NCI-H2227 treated with DMSO at 0.1 percent for 48 hours (cell line): ENCODE data around the gene C7orf33.
"Not testable (repeated sequence)": the region's sequence is repeated elsewhere in the genome, so short reads cannot be mapped to it uniquely, and the experiment has no call there.

Experiments
- DNase-seq: peaks from one replicate; lab custom pipeline; 2025; lab: John Stamatoyannopoulos, UW

C7orf33 gene, protein sequence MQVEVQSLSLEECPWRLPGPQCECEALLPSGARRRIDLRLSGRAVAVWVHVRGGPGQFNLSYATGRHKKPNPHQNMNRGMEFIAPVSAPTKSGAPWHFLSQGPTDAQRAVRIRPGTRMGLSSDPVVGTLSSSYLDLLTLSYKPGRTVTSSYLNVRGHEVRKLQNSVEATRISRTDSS

GRCh38 chr7:148590471-148590870, at the start of gene C7orf33:
Gene C7orf33, plus strand, starts transcription at chr7:148590766. Its CDS starts 160 bp downstream, at chr7:148590926.
- no peak for DNase-seq

DNA sequence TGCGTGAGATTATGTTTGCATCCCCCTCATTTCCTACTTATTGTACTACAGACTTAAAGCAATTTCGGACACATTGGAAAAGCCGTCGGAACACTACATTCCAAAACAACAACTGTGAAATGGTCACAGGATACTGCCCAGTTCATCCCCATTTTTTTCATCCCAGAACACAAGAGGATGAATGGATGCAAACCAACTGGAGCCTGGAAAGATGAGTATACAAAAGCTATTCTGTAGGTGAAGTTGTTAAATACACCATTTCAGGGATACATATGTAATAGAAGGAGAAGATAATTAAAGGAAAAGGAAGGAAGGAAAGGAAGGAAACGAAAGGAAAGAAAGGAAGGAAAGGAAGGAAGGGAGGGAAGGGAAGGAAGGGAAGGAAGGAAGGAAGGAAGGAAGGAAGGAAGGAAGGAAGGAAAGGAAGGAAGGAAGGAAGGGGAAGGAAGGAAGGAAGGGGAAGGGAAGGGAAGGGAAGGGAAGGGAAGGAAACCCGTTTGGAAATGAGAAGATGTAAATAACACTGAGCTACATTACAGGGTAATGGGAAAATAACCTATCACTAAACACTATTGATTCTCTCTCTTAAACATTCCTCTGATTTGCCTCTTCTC, 48.6 kb upstream of the C7orf33 start:
- no peak for DNase-seq

DNA sequence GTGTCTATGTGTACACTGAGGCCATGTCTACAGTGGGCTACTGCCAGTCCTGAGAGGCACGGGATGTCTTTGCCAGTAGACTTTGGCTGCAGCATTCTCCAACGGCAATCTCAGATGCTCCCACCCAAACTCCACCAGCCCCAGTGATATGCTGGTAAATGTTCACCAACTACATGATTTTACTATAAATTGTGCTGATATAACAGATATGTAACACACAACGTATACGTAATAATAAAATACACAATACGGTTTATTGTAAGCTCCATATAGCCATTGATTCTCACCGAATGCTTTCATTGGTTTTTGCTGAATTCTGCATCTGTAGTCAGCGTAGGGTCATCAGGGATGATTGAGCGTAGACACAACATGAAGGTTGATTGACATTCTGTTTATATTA, 47.3 kb upstream of the C7orf33 start:
- DNase-seq = no peak

- no peak for DNase-seq
Measured at GRCh38 chr7:148545172-148545571, 45.4 kb upstream of the C7orf33 start.

DNA sequence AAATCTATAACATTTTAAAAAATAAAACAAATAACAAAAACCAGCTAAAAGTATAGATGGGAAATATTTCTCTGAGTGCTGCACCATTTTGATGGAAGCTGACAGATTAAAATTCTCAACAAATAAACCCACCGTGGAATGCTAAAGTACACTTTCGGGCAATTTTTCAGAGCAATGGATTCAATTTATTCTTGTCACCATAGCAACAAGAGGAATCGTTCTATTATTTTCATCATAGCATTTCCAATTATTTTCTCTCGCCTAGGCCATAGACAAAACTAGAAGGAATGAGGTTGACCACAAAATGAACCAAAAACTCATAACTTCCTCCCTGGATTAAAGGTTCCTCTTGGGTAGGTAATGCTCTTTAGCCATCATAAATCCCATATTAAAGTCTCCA, 44.6 kb upstream of the C7orf33 start:
- DNase-seq = no peak

GRCh38 chr7:148546857-148547256, 43.7 kb upstream of the C7orf33 start:
- DNase-seq = no peak

- no peak for DNase-seq
Measured at GRCh38 chr7:148547951-148548350, 42.6 kb upstream of the C7orf33 start.

DNA sequence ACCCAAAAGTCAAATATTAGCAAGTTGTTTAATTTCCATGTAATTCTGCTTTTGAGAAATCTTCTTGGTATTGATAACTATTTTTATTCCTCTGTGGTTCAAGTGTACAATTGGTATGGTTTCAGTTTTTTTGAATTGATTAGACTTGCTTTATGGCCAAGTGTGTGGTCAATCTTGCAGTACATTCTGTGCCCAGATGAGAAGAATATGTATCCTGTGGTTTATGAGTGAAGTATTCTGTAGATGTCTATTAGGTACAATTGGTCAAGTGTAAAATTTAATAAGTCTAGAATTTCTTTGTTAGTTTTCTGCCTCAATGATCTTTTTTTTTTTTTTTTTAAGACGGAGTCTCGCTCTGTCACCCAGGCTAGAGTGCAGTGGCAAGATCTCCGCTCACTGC, 36.6 kb upstream of the C7orf33 start:
- DNase-seq = no peak

DNA sequence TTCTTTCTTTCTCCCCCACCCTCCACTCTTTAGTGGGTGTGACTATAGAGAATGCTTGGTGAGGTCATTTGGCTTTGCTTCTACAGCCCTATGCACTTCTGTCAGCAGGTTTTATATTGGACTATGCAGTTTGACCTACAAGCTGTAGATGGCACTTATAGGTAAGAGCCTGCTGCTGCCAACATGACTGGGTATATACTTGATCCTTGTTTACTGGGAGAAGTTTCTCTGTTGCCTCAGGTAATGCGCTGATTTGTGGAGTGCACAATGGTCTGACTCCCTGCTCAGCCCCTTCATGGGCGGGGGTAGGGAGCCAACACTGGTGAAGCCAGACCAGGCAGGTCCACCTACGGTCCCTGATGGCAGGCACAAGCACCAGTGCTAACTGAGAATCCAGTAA, 33.7 kb upstream of the C7orf33 start:
- DNase-seq = no peak

DNA sequence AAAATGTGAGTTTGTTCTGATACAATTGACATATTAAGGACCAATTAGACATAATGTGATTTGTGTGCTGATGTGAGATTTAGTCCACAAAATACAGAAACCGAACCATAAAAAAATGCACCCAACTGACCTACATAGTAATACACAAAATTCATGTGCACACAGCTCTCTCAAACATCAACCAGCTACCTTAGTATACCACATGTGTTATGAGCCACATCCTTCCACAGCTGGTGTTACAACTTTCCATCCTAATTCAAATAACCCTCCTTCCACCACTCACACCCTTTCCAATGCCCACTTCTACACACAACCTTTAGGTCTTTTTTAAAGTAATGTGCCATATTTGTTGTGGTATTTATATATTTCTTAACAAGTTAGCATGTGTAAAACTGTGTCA, 31.7 kb upstream of the C7orf33 start:
- no peak for DNase-seq

DNA sequence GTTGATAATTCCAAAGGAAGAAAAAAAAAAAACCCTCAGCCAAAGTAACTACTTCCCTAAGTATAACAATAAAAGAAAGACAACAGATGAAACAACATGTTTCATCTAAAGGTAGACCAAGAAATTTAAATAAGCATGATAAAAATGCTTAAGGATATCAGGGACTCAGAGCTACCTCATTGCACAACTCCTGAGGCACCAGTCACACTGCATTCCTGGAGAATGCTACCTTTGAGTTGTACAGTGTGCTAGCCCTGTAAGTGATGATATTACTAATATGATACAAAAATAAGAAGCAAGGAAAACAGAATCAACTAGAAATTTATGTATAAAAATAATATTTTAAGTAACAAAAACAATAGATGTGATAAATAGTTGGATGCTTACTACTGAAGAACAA, 29.5 kb upstream of the C7orf33 start:
- DNase-seq = no peak

- no peak for DNase-seq
Measured at GRCh38 chr7:148563583-148564274, 26.8 kb upstream of the C7orf33 start.

DNA sequence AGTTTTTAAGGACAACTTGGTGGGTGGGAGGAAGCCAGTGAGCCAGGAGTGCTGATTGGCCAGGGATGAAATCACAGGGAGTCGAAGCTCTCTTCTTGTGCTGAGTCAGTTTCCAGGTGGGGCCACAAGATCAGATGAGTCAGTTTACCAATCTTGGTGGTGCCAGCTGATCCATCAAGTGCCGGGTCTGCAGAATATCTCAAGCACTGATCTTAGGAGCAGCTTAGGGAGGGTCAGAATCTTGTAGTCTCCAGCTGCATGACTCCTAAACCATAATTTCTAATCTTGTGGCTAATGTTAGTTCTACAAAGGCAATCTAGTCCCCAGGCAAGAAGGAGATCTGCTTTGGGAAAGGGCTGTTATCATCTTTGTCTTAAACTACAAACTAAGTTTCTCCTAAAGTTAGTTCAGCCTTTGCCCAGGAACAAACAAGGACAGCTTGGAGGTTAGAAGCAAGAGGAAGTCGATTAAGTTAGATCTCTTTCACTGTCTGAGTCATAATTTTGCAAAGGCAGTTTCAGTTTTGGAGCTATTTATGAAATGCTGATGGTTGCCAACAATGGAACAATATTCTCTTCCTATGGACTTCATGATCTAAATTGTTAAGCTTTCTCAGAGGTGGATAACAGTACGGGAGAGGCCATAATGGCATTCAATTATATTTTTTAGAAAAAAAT, 26.2 kb upstream of the C7orf33 start:
- not testable (repeated sequence) for DNase-seq

DNA sequence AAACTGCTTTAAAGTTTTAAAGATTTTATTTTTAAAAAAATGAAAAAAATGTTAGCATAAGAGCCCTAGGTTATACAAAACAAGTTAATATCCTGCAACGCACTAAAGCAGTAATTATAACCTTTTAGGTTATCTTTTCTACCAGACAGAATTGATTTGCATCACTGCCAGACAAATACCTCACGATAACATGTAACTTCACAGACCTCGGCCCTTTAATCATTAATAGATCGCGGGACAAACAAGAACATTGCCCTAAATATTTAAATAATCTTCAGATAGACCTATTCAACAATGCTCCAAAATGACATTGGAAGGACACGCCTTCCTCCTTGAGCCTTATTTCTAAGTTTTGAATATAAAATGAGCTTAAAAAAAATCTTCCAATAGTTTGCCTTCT, 23.8 kb upstream of the C7orf33 start:
- no peak for DNase-seq

- DNase-seq = peak; percentile 13
Measured at GRCh38 chr7:148567524-148567923, 23.0 kb upstream of the C7orf33 start.

DNA sequence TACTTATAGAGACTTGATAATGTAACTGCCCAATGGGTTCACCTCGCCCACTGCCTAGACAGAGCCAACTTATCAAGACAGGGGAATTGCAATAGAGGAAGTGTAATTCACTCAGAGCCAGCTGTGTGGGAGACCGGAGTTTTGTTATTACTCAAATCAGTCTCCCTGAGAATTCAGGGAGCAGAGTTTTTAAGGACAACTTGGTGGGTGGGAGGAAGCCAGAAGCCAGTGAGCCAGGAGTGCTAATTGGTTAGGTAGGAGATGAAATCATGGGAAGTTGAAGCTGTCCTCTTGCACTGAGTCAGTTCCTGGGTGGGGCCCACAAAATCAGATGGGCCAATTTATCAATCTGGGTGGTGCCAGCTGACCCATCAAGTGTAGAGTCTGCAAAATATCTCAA, 20.1 kb upstream of the C7orf33 start:
- no peak for DNase-seq

GRCh38 chr7:148570973-148571372, 19.6 kb upstream of the C7orf33 start:
- not testable (repeated sequence) for DNase-seq

GRCh38 chr7:148571381-148571780, 19.2 kb upstream of the C7orf33 start:
- DNase-seq = no peak

GRCh38 chr7:148572067-148572522, 18.5 kb upstream of the C7orf33 start:
- no peak for DNase-seq

DNA sequence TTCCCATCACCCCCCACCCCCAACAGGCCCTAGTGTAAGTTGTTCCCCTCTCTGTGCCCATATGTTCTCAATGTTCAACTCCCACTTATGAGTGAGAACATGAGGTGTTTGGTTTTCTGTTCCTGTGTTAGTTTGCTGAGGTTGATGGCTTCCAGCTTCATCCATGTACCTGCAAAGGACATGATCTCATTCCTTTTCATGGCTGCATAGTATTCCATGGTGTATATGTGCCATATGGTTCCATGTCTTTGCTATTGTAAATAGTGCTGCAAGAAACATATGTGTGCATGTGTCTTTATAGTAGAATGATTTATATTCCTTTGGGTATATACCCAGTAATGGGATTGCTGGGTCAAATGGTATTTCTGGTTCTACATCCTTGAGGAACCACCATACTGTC, 17.0 kb upstream of the C7orf33 start:
- DNase-seq = not testable (repeated sequence)

- peak; percentile 46 for DNase-seq
Measured at GRCh38 chr7:148575640-148576411, 14.7 kb upstream of the C7orf33 start.

GRCh38 chr7:148579366-148579765, 11.2 kb upstream of the C7orf33 start:
- no peak for DNase-seq
